HG03460 (cell line): ENCODE measurements around the gene C2CD2L.
"Not testable (repeated sequence)": the region's sequence is repeated elsewhere in the genome, so short reads cannot be mapped to it uniquely, and the experiment has no call there.

Experiments used
- ATAC-seq: cut with Tn5 transposase; IDR thresholded peaks from one replicate; pipeline ENCODE4 v1.9.1; 2021; ENCODE audit not compliant: unreplicated experiment

Gene C2CD2L

GRCh38 chr11:119092880-119093842 is 14.0 kb upstream of the C2CD2L start:
- ATAC-seq, result no peak

GRCh38 chr11:119093942-119094815 is 13.0 kb upstream of the C2CD2L start:
- peak; percentile 2 for ATAC-seq

- peak; percentile 39 for ATAC-seq
Measured at GRCh38 chr11:119094816-119095065, 12.4 kb upstream of the C2CD2L start.

DNA sequence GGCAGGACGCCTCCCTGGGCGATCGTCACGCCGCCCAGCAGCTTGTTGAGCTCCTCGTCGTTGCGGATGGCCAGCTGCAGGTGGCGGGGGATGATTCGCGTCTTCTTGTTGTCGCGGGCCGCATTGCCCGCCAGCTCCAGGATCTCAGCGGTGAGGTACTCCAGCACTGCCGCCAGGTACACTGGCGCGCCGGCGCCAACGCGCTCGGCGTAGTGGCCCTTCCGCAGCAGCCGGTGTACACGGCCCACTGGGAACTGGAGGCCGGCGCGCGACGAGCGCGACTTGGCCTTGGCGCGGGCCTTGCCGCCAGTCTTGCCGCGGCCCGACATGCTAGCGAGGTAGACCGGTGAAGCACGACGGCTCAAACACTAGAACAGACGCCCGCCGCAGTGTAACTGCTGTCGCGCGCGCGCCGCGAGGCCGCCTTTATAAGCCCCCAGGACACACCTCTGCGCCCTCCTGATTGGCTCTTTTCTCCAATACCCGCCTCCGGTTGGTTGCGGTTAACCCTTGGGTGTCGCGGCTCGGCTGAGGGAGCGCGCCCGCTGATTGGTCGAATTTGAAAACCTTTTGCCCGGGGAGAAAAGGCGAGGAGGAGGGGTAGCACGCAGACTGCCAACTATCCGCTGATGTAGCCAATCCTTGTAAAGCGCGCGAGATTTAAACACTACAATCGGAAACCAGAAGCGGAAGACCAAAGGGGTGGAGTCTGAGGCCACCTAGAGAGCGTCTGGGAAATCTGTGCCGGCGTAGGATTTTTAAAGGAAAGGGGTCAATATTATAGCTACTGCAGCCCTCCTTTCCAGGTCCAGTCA is 11.9 kb upstream of the C2CD2L start:
- peak; percentile 79 for ATAC-seq

- no peak for ATAC-seq
Measured at GRCh38 chr11:119099711-119100110, 7.4 kb upstream of the C2CD2L start.

- no peak for ATAC-seq
Measured at GRCh38 chr11:119100246-119100970, 6.7 kb upstream of the C2CD2L start.

GRCh38 chr11:119100994-119101758 is 6.0 kb upstream of the C2CD2L start:
- ATAC-seq, result peak; percentile 14

- peak; percentile 74 for ATAC-seq
Measured at GRCh38 chr11:119101759-119102423, 5.3 kb upstream of the C2CD2L start, which contains the start of gene DPAGT1. Gene DPAGT1, minus strand, starts transcription at chr11:119101853. Its CDS starts 198 bp downstream, at chr11:119101655.

GRCh38 chr11:119103161-119103664 is 3.9 kb upstream of the C2CD2L start:
- ATAC-seq, result not testable (repeated sequence)

GRCh38 chr11:119103793-119104192 is 3.4 kb upstream of the C2CD2L start:
- ATAC-seq, result no peak

GRCh38 chr11:119107538-119108145 is 498 bp downstream of the C2CD2L start:
- ATAC-seq, result peak; percentile 16

DNA sequence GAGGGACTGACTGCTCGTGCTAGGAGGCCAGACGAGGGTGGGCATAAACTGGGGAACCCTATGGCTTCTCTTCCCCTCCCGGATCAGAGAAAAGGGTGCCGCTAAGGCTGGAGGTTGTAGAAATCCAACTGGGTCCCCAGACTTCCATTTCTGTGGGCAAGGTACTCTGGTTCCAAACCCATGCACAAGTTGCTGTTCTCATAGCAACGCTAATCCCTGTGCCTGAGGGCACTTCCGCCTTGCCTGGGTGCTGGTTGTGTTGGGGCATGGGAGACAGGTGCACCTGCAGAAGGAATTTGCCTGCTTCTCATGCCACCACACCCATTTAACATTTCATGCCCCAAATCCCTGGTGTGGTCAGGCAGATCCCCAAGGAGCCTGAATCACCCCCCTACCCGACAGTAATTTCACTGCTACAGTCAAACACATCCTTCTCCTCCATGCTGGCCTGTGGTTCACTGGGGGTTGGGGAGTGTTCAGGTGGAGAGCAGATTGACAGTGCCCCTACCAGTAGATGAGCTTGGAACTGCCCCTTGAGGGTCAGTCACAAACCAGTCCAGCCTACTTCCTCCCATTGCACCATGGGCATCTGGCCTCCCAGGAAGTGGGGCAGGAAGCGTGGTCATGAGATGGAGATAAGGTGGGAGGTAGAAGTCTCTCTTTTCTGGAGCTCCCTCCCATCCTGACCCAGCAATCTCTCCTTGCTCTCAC is 1.2 kb downstream of the C2CD2L start:
- ATAC-seq, result no peak

GRCh38 chr11:119108857-119109221 is 1.7 kb downstream of the C2CD2L start:
- no peak for ATAC-seq

DNA sequence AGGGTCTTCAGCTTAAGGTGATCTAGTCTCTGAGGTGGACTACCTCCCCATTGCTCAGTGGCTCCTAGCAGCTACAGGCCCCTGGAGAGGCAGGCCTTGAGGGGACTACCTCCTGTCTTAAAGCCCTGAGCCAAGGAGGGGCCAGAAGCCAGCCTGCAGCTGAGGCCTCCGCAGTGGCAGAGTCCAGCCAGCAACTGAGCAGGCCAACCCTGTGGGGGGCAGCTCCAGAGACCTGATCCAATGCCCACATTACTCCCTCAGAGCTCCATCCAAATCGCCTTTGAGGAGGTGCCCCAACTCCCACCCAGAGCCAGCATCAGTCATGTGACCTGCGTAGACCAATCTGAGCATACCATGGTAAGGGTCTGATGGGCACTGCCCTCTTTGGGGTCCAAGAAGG is 2.7 kb downstream of the C2CD2L start:
- ATAC-seq, result no peak

DNA sequence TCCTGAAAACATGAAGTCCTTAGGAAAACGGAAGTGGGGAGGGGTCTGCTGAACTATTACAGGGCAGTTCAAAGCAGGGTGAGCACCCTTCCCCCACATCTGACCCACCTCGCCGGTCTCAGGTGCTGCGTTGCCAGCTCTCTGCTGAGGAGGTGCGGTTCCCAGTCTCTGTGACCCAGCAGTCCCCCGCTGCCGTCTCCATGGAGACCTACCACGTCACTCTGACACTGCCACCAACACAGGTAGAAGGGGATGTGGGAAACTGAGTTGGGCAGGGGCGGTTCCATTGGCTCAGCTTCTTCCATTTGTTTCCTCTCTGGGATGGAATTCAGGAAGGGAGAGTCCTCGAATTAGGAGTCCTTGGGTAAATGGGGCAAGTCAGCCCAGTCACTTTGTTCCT is 3.3 kb downstream of the C2CD2L start:
- ATAC-seq, result no peak

DNA sequence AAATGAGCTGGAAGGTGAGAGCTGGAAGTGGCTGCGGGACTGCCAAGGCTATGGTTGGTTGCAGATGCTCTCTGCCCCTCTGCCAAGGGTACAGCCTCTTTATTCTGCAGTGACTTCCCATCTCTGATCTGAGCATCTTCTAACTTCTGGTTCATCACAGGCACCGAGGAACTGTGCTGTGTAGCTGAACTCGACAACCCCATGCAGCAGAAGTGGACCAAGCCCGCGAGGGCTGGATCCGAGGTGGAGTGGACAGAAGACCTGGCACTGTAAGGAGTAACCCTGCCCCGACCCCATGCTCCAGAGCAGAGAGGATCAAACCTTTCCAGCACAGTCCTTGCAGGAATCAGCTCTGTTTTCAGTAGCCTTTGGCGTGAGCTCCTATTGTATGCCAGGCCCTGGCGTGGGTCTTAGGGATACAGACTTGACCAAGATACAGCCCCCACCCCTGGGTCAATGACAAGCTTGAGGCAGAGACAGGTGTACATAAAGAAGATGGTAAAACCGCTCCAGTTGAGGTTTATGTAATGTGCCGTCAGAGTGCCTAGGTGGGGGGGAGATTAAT is 4.3 kb downstream of the C2CD2L start:
- no peak for ATAC-seq

- no peak for ATAC-seq
Measured at GRCh38 chr11:119112314-119113020, 5.3 kb downstream of the C2CD2L start.
